Lung (tissue), 12 donors: ENCODE data around the gene OLFML2A. TPM values are rescaled to one million over a fixed set of nuclear protein-coding genes. Genes with fewer than 3 reads are reported as not detected.

Experiments
- ATAC-seq: fragments of 200-7000 bp; cut with Tn5 transposase; one replicate; pipeline ENCODE4 v1.9.1; 2020; ENCODE audit warnings: moderate number of reproducible peaks; ENCODE audit not compliant: insufficient read depth, low FRiP score
- DNase-seq, 3 donors: peaks; one replicate each; pipeline ENCODE4 v3.0.0-alpha.2; 2013 to 2017
- H3K27ac ChIP-seq, 2 donors: one replicate each; pipeline ENCODE4 v1.5.1; 2013; ENCODE audit warnings: mild to moderate bottlenecking in 2 of 2, moderate library complexity in 2 of 2, control low read depth in 1 of 2, inconsistent platforms in 1 of 2, low read depth in 1 of 2, low read length in 1 of 2
- H3K27me3 ChIP-seq, 3 donors: one replicate each; pipeline ENCODE4 v1.5.1; 2013; ENCODE audit warnings: low read length in 2 of 3; ENCODE audit not compliant: control insufficient read depth in 3 of 3, insufficient read depth in 3 of 3
- H3K36me3 ChIP-seq, 4 donors: one replicate each; pipeline ENCODE4 v1.5.1; 2013; ENCODE audit warnings: low read length in 4 of 4, mild to moderate bottlenecking in 1 of 4, moderate library complexity in 1 of 4; ENCODE audit not compliant: control insufficient read depth in 4 of 4, insufficient read depth in 4 of 4
- H3K4me1 ChIP-seq, 5 donors: one replicate each; pipeline ENCODE4 v1.5.1; 2013; ENCODE audit warnings: low read length in 5 of 5, mild to moderate bottlenecking in 2 of 5, moderate library complexity in 1 of 5; ENCODE audit not compliant: control insufficient read depth in 5 of 5, insufficient read depth in 5 of 5
- H3K4me3 ChIP-seq: one replicate; pipeline ENCODE4 v1.5.1; 2013; ENCODE audit warnings: mild to moderate bottlenecking, control low read depth, moderate library complexity
- H3K9ac ChIP-seq, 2 donors: one replicate each; pipeline ENCODE4 v1.5.1; 2013; ENCODE audit warnings: low read length in 2 of 2, control low read depth in 1 of 2; ENCODE audit not compliant: insufficient read depth in 1 of 2
- H3K9me3 ChIP-seq, 4 donors: one replicate each; pipeline ENCODE4 v1.5.1; 2013; ENCODE audit warnings: low read length in 3 of 4, mild to moderate bottlenecking in 1 of 4, moderate library complexity in 1 of 4; ENCODE audit not compliant: control insufficient read depth in 4 of 4, insufficient read depth in 3 of 4
- CTCF ChIP-seq: IDR thresholded peaks from 2 replicates; pipeline ENCODE4 v1.5.1; 2012; ENCODE audit warnings: mild to moderate bottlenecking; ENCODE audit errors: control extremely low read depth, extremely low read depth
- WGBS, 2 donors: extraction: QIAGEN DNeasy Blood & Tissue Kit; methylation state at CpG; one replicate each; pipeline ENCODE4 v1.1.7; 2013; 5-methylcytosine and 5-hydroxymethylcytosine counted together
- polyA plus RNA-seq, 2 donors: library from polyadenylated mRNA; stranded (reverse); fragments of 200-250 nt; gene quantifications; one replicate each; pipeline ENCODE4 v1.2.1, GENCODE V29; 2013
- total RNA-seq, 2 donors: library from RNA; depleted of rRNA in 1 of 2; stranded (reverse); fragments of >200 nt in 1 of 2; gene quantifications; one replicate each; pipeline ENCODE4 v1.2.1, GENCODE V29; 2014 to 2021
- donor health status: control.
- donor health status: control.
- donor health status: Bipolar disorder and iron deficiency.
- donor health status: healthy.
- donor health status: DM: yes; HTN: yes; CAD: no.

The OLFML2A gene
- total and polyA plus RNA-seq, 4 donors, result 2.0 to 56.7 (median 7.5) TPM

- Histone ChIP-seq H3K9ac (no peak overlapping the region), H3K36me3 (peaks cover 0 to 5% (median under 1%) of the 10 kb centered on the region in 4 donors), H3K4me3 (no peak overlapping the region), H3K27ac (peak overlapping the region in 1 of 2 donors; percentile 50), H3K4me1 (peaks cover 0 to 37% (median 19%) of the 10 kb centered on the region in 5 donors), H3K9me3 (no peaks in the 10 kb centered on the region), H3K27me3 (no peaks in the 10 kb centered on the region)
- no peak for TF ChIP-seq CTCF
- DNase-seq, result no peak
- no peak for ATAC-seq
- WGBS, 2 donors, result 79 to 94% methylated on average over 3 of the region's 3 CpGs
These were observed 5.2 kb downstream of the OLFML2A start for GRCh38 chr9:124781967-124782660.

GRCh38 chr9:124782661-124783574, 6.0 kb downstream of the OLFML2A start:
- ATAC-seq (no peak), DNase-seq (no peak)
- no peak for TF ChIP-seq CTCF
- Histone ChIP-seq H3K4me3 (no peak overlapping the region), H3K36me3 (peaks cover 0 to 9% (median under 1%) of the 10 kb centered on the region in 4 donors), H3K9ac (no peak overlapping the region), H3K27ac (peak overlapping the region in 1 of 2 donors; percentile 50), H3K27me3 (no peaks in the 10 kb centered on the region), H3K9me3 (no peaks in the 10 kb centered on the region), H3K4me1 (peaks cover 0 to 33% (median 19%) of the 10 kb centered on the region in 5 donors)
- WGBS, 2 donors, result 75 to 83% methylated on average over 13 of the region's 13 CpGs

- TF ChIP-seq CTCF, result no peak
- H3K9ac ChIP-seq, result no peak overlapping the region
- 91 to 96% methylated on average over 2 of the region's 2 CpGs for WGBS, 2 donors
- H3K27ac ChIP-seq, result peak overlapping the region in 1 of 2 donors; percentile 62
- no peaks in the 10 kb centered on the region for H3K27me3 ChIP-seq
- H3K4me3 ChIP-seq, result no peak overlapping the region
- H3K36me3 ChIP-seq, result peaks cover 0 to 13% (median under 1%) of the 10 kb centered on the region in 4 donors
- ATAC-seq, result no peak
- H3K9me3 ChIP-seq, result no peaks in the 10 kb centered on the region
- no peak for DNase-seq
- H3K4me1 ChIP-seq, result peaks cover 0 to 30% (median 17%) of the 10 kb centered on the region in 5 donors
These were observed 6.9 kb downstream of the OLFML2A start for GRCh38 chr9:124783830-124784229.
